ENCODE measurements around the gene PHACTR4. TPM values are rescaled to one million over a fixed set of nuclear protein-coding genes. Genes with fewer than 3 reads are reported as not detected.

PHACTR4 gene
- total RNA-seq, 2 donors from 2014 or later = 38.9 to 45.0 TPM

- DNase-seq (ENCODE audit: low spot score) = no peak
- H3K4me3 ChIP-seq = no peak overlapping the region
- peak; percentile 20 for TF ChIP-seq POLR2AphosphoS5 (IDR thresholded peaks at IDR 0.05)
- no peak for TF ChIP-seq CTCF (IDR thresholded peaks at IDR 0.05)
- H3K36me3 ChIP-seq = no peaks in the 10 kb centered on the region
- no peaks in the 10 kb centered on the region for H3K4me1 ChIP-seq (replicated peaks)
- intact Hi-C loops (cut with DNase I) = no loop called here
- H3K27ac ChIP-seq = no peak overlapping the region
- 66% methylated on average over 3 of the region's 3 CpGs for WGBS
- H3K9me3 ChIP-seq = no peaks in the 10 kb centered on the region
- H3K27me3 ChIP-seq (replicated peaks; ENCODE audit: insufficient read depth) = no peaks in the 10 kb centered on the region
These were observed 47.9 kb downstream of the PHACTR4 start for GRCh38 chr1:28417441-28417922.

- 93% methylated on average over 4 of the region's 4 CpGs for WGBS
- Histone ChIP-seq H3K4me3 (no peak overlapping the region), H3K4me1 (replicated peaks) (no peaks in the 10 kb centered on the region), H3K27me3 (replicated peaks; ENCODE audit: insufficient read depth) (no peaks in the 10 kb centered on the region), H3K27ac (no peak overlapping the region), H3K36me3 (no peaks in the 10 kb centered on the region), H3K9me3 (no peaks in the 10 kb centered on the region)
- TF ChIP-seq POLR2AphosphoS5 (IDR thresholded peaks at IDR 0.05) (no peak), CTCF (IDR thresholded peaks at IDR 0.05) (no peak), POLR2A (IDR thresholded peaks at IDR 0.05) (no peak)
- intact Hi-C loops (cut with DNase I) = no loop called here
- DNase-seq (ENCODE audit: low spot score) = no peak
These were observed 48.5 kb downstream of the PHACTR4 start for GRCh38 chr1:28417926-28418637.

- Histone ChIP-seq H3K27ac (no peak overlapping the region), H3K4me1 (replicated peaks) (no peaks in the 10 kb centered on the region), H3K27me3 (replicated peaks; ENCODE audit: insufficient read depth) (no peaks in the 10 kb centered on the region), H3K36me3 (no peaks in the 10 kb centered on the region), H3K9me3 (no peaks in the 10 kb centered on the region), H3K4me3 (no peak overlapping the region)
- intact Hi-C loops (cut with DNase I) = no loop called here
- no peak for TF ChIP-seq POLR2A (IDR thresholded peaks at IDR 0.05)
- TF ChIP-seq CTCF (IDR thresholded peaks at IDR 0.05) = no peak
- no peak for TF ChIP-seq POLR2AphosphoS5 (IDR thresholded peaks at IDR 0.05)
- 63% methylated on average over 1 of the region's 1 CpG for WGBS
- no peak for DNase-seq (ENCODE audit: low spot score)
These were observed 52.2 kb downstream of the PHACTR4 start for GRCh38 chr1:28421744-28422143.

- no peaks in the 10 kb centered on the region for H3K4me1 ChIP-seq (replicated peaks)
- intact Hi-C loops (cut with DNase I) = no loop called here
- H3K9me3 ChIP-seq = no peaks in the 10 kb centered on the region
- H3K4me3 ChIP-seq = no peak overlapping the region
- no peaks in the 10 kb centered on the region for H3K27me3 ChIP-seq (replicated peaks; ENCODE audit: insufficient read depth)
- no peak for DNase-seq (ENCODE audit: low spot score)
- no peak for TF ChIP-seq POLR2AphosphoS5 (IDR thresholded peaks at IDR 0.05)
- no peak for TF ChIP-seq CTCF (IDR thresholded peaks at IDR 0.05)
- no peak for TF ChIP-seq POLR2A (IDR thresholded peaks at IDR 0.05)
- WGBS = 94% methylated on average over 1 of the region's 1 CpG
- no peaks in the 10 kb centered on the region for H3K36me3 ChIP-seq
- H3K27ac ChIP-seq = no peak overlapping the region
These were observed 57.3 kb downstream of the PHACTR4 start for GRCh38 chr1:28426831-28427230.

- no peaks in the 10 kb centered on the region for H3K4me1 ChIP-seq (replicated peaks)
- TF ChIP-seq POLR2A (IDR thresholded peaks at IDR 0.05) = no peak
- TF ChIP-seq CTCF (IDR thresholded peaks at IDR 0.05) = no peak
- TF ChIP-seq POLR2AphosphoS5 (IDR thresholded peaks at IDR 0.05) = no peak
- H3K36me3 ChIP-seq = no peaks in the 10 kb centered on the region
- H3K27me3 ChIP-seq (replicated peaks; ENCODE audit: insufficient read depth) = no peaks in the 10 kb centered on the region
- H3K27ac ChIP-seq = no peak overlapping the region
- no peak for DNase-seq (ENCODE audit: low spot score)
- H3K4me3 ChIP-seq = no peak overlapping the region
- 92% methylated on average over 1 of the region's 1 CpG for WGBS
- intact Hi-C loops (cut with DNase I) = no loop called here
- H3K9me3 ChIP-seq = no peaks in the 10 kb centered on the region
These were observed 58.5 kb downstream of the PHACTR4 start for GRCh38 chr1:28428012-28428411.
